OCI-M1 (cell line): ENCODE data around the gene ITLN2.
A peak's percentile ranks its signal among the peaks of the same experiment; 100 is the strongest.
"Not testable (repeated sequence)": the region's sequence is repeated elsewhere in the genome, so short reads cannot be mapped to it uniquely, and the experiment has no call there.

Source experiments
- DNase-seq: peaks from one replicate; lab custom pipeline; 2025; lab: John Stamatoyannopoulos, UW

The ITLN2 gene

DNA sequence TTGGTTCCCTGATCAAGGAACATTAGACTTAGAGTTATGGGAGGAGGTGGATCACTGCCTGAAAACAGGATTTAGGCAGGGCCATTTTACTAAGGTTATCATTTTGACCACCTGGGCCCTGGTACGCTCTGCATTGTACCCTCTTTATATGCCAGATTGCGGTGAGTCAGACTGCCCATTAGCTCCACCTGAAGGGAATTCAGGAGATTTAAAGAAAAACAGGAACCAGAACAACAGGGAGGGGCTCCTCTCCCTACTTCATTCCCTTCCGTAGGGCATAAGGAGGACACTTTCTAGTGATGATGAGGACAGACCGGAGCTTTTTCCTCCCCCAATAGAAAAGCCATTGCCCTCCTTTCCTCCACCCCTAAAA, 49.0 kb downstream of the ITLN2 start:
- no peak for DNase-seq

DNA sequence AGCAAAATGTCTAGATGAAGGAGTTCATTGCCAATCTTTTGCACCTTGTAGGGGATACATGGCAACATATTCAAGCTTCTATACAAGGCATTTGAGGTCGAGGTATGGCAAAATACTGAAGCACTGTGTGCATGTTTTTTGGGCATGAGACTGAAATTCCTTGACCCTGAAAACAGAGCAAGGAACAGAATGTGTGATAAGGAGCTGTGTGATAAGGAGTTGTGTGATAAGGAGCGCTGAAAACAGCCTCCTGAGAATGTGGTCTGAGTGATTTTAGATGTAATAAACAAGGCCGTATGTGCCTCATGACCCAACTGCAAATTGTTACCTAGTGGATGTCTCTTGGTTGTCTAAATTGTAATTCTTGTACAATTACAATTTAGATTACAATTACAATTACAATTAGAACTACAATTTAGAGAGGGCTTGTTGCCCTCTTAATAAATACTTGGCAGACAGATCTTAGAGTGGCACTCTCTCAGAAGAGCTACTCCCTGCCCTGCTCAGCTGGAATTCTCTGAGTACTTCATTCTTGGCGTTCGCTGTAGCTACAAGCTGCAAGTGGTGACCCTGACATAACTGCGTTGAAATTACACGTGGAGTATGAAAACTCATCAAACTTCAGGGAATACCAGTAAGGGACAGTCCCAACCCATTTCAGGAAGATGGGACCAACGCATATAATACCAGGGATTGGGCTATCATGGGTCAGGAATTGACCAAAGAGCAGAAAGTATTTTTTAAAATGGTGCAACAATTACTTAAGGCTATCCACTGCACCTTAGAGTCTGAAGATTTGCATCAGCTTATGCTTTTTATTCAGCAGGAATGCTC, 49.6 kb downstream of the ITLN2 start:
- DNase-seq = peak; percentile 20

DNA sequence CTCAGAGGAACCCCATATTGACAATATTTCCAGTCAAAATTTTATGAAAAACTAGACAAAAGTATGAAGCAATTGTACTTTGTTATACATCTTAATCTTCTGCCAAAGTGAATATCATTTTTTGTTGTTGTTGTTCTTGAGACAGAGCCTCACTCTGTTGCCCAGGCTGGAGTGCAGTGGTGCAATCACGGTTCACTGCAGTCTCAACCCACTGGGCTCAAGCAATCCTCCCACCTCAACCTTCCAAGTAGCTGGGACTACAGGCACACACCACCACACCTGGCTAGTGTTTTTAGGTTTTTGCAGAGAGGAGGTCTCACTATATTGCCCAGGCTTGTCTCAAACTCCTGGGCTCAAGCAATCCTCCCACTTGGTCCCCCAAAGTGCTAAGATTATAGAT, 52.4 kb downstream of the ITLN2 start:
- DNase-seq = not testable (repeated sequence)

DNA sequence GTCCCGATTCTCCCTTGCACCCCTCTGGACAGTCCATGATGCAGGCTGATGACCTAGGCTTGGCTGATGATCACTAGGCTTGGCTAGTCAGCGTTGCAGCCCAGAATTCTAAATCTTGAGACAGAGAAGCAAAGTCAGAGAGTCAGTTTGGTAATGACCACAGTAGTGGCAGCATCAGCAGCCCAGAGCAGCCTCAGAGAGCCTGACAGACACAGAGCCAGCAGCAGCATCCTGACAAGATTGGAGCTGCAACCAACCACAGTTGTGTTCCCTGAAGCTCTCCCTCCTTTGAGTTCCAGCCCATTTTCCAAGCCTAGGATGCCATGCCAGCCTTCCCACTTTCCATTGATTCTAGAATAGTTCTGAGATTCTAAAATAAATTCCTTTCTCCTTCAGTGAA, 52.8 kb downstream of the ITLN2 start:
- DNase-seq = no peak

DNA sequence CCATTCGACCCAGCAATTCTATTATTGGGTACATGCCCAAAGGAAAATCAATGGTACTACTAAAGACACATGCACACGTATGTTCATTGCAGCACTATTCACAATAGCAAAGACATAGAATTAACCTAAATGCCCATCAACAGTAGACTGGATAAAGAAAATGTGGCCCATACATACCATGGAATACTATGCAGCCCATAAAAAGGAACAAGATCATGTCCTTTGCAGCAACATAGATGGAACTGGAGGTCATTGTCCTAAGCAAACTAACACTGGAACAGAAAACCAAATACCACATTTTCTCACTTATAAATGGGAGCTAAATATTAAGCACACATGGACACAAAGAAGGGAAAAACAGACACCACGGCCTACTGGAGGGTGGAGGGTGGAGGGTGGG, 53.9 kb downstream of the ITLN2 start:
- not testable (repeated sequence) for DNase-seq
